H9 (cell line): ENCODE measurements around the gene RABGAP1L. TPM values are rescaled to one million over a fixed set of nuclear protein-coding genes. Genes with fewer than 3 reads are reported as not detected.

ENCODE experiments used
- DNase-seq: peaks from one replicate; pipeline ENCODE4 v3.0.0-alpha.2; 2017
- H2AFZ ChIP-seq: one replicate; pipeline ENCODE4 v1.6.1; 2013; ENCODE audit warnings: mild to moderate bottlenecking, low read length, control low read depth, moderate library complexity
- H2AK5ac ChIP-seq: 2 replicates; pipeline ENCODE4 v1.6.1; 2013; ENCODE audit warnings: low read length, control low read depth, mixed read lengths; ENCODE audit not compliant: insufficient read length
- H2BK120ac ChIP-seq: one replicate; pipeline ENCODE4 v1.6.1; 2013; ENCODE audit warnings: low read depth, mild to moderate bottlenecking, low read length, control low read depth, inconsistent platforms; ENCODE audit not compliant: poor library complexity, severe bottlenecking
- H2BK12ac ChIP-seq: 2 replicates; pipeline ENCODE4 v1.6.1; 2013; ENCODE audit warnings: low read length, control low read depth, mixed read lengths, low read depth; ENCODE audit not compliant: insufficient read length
- H2BK15ac ChIP-seq: 2 replicates; pipeline ENCODE4 v1.6.1; 2013; ENCODE audit warnings: low read depth, low read length, control low read depth
- H2BK20ac ChIP-seq: one replicate; pipeline ENCODE4 v1.6.1; 2013; ENCODE audit warnings: low read depth, mild to moderate bottlenecking, low read length, control low read depth, inconsistent platforms; ENCODE audit not compliant: poor library complexity, severe bottlenecking
- H2BK5ac ChIP-seq: 2 replicates; pipeline ENCODE4 v1.6.1; 2013; ENCODE audit warnings: low read length, control low read depth, mixed read lengths; ENCODE audit not compliant: insufficient read length
- H3K14ac ChIP-seq: 2 replicates; pipeline ENCODE4 v1.6.1; 2013; ENCODE audit warnings: low read length, control low read depth; ENCODE audit not compliant: insufficient read depth
- H3K18ac ChIP-seq: 2 replicates; pipeline ENCODE4 v1.6.1; 2013; ENCODE audit warnings: low read depth, mild to moderate bottlenecking, mixed read lengths, low read length, control low read depth; ENCODE audit not compliant: insufficient read length
- H3K23ac ChIP-seq: 2 replicates; pipeline ENCODE4 v1.6.1; 2013; ENCODE audit warnings: low read length, control low read depth, mixed read lengths, low read depth; ENCODE audit not compliant: insufficient read length
- H3K23me2 ChIP-seq: 2 replicates; pipeline ENCODE4 v1.6.1; 2013; ENCODE audit warnings: low read depth, mild to moderate bottlenecking, mixed read lengths, low read length, control low read depth; ENCODE audit not compliant: insufficient read length, poor library complexity, severe bottlenecking
- H3K27ac ChIP-seq: 2 replicates; pipeline ENCODE4 v1.5.1; 2013; ENCODE audit warnings: low read length, control low read depth, mixed read lengths, low read depth; ENCODE audit not compliant: insufficient read length
- H3K27me3 ChIP-seq: 2 replicates; pipeline ENCODE4 v1.6.1; 2013; ENCODE audit warnings: low read length, control low read depth, inconsistent platforms; ENCODE audit not compliant: insufficient read depth
- H3K4ac ChIP-seq: 2 replicates; pipeline ENCODE4 v1.6.1; 2013; ENCODE audit warnings: low read depth, mild to moderate bottlenecking, control low read depth, inconsistent platforms, low read length, moderate library complexity
- H3K4me1 ChIP-seq: 2 replicates; pipeline ENCODE4 v1.6.1; 2013; ENCODE audit warnings: low read length, control low read depth, inconsistent platforms; ENCODE audit not compliant: insufficient read depth
- H3K4me2 ChIP-seq: 2 replicates; pipeline ENCODE4 v1.6.1; 2013; ENCODE audit warnings: low read length, control low read depth, mixed read lengths; ENCODE audit not compliant: insufficient read length, insufficient read depth
- H3K56ac ChIP-seq: 2 replicates; pipeline ENCODE4 v1.6.1; 2013; ENCODE audit warnings: low read depth, mild to moderate bottlenecking, mixed read lengths, low read length, control low read depth; ENCODE audit not compliant: insufficient read length
- H3K79me1 ChIP-seq: 2 replicates; pipeline ENCODE4 v1.6.1; 2013; ENCODE audit warnings: low read depth, mild to moderate bottlenecking, moderate library complexity, low read length, control low read depth, inconsistent platforms; ENCODE audit not compliant: insufficient read depth, poor library complexity, severe bottlenecking
- H3K79me2 ChIP-seq: 2 replicates; pipeline ENCODE4 v1.6.1; 2013; ENCODE audit warnings: low read length, control low read depth, inconsistent platforms; ENCODE audit not compliant: insufficient read depth
- H3K9ac ChIP-seq: 2 replicates; pipeline ENCODE4 v1.6.1; 2013; ENCODE audit warnings: low read length, control low read depth, mixed read lengths; ENCODE audit not compliant: insufficient read length; ENCODE audit errors: extremely low read depth
- H3K9me3 ChIP-seq: one replicate; pipeline ENCODE4 v1.6.1; 2013; ENCODE audit warnings: low read depth, low read length, inconsistent platforms; ENCODE audit not compliant: control insufficient read depth
- H3T11ph ChIP-seq: one replicate; pipeline ENCODE4 v1.6.1; 2013; ENCODE audit warnings: mild to moderate bottlenecking, low read length, control low read depth, inconsistent platforms
- H4K20me1 ChIP-seq: one replicate; pipeline ENCODE4 v1.6.1; 2013; ENCODE audit not compliant: control insufficient read depth, insufficient read length, insufficient read depth
- H4K5ac ChIP-seq: 2 replicates; pipeline ENCODE4 v1.6.1; 2013; ENCODE audit warnings: low read depth, mild to moderate bottlenecking, mixed read lengths, low read length, control low read depth; ENCODE audit not compliant: insufficient read length
- H4K8ac ChIP-seq: replicated peaks from 2 replicates; pipeline ENCODE4 v1.6.1; 2013; ENCODE audit warnings: low read length, control low read depth, mixed read lengths, low read depth; ENCODE audit not compliant: insufficient read length
- H4K91ac ChIP-seq: 2 replicates; pipeline ENCODE4 v1.6.1; 2013; ENCODE audit warnings: low read depth, mild to moderate bottlenecking, moderate library complexity, mixed read lengths, low read length, control low read depth; ENCODE audit not compliant: insufficient read length
- H3K27ac Mint-ChIP-seq, 3 experiments: 2 replicates in 2 of 3; 3 replicates in 1 of 3; pipeline ENCODE4 v1.8.0; 2020 to 2021; ENCODE audit warnings: mixed read lengths in 3 of 3, mild to moderate bottlenecking in 1 of 3, moderate library complexity in 1 of 3
- H3K27me3 Mint-ChIP-seq: 2 replicates; pipeline ENCODE4 v1.8.0; 2021; ENCODE audit warnings: low read depth, mild to moderate bottlenecking, moderate library complexity, mixed read lengths
- H3K36me3 Mint-ChIP-seq, 3 experiments: 2 replicates in 2 of 3; 3 replicates in 1 of 3; pipeline ENCODE4 v1.8.0; 2020 to 2021; ENCODE audit warnings: low read depth in 3 of 3, mixed read lengths in 3 of 3; ENCODE audit not compliant: insufficient read depth in 1 of 3
- H3K4me1 Mint-ChIP-seq, 2 experiments: 2 replicates each; pipeline ENCODE4 v1.8.0; 2020; ENCODE audit warnings: mixed read lengths in 2 of 2
- H3K4me3 Mint-ChIP-seq, 2 experiments: 2 replicates in 1 of 2; 3 replicates in 1 of 2; pipeline ENCODE4 v1.8.0; 2020 to 2021; ENCODE audit warnings: mild to moderate bottlenecking in 2 of 2, mixed read lengths in 2 of 2, moderate library complexity in 1 of 2
- H3K9me3 Mint-ChIP-seq, 2 experiments: 2 replicates in 1 of 2; 3 replicates in 1 of 2; pipeline ENCODE4 v1.8.0; 2020; ENCODE audit warnings: mild to moderate bottlenecking in 2 of 2, mixed read lengths in 2 of 2, moderate library complexity in 1 of 2
- CTCF ChIP-seq: fragments of 200-600 bp; sonication (generic); conservative IDR thresholded peaks from 3 replicates; pipeline ENCODE4 v1.8.0; 2021; ENCODE audit warnings: antibody characterized with exemption, mild to moderate bottlenecking
- WGBS: extraction: QIAGEN DNeasy Blood & Tissue Kit; methylation state at CpG from one replicate; pipeline ENCODE4 v1.1.7; 2013; ENCODE audit warnings: missing lambda C conversion rate, low lambda C conversion rate, mixed read lengths; ENCODE audit not compliant: insufficient read length; ENCODE audit errors: extremely low coverage; 5-methylcytosine and 5-hydroxymethylcytosine counted together
- total RNA-seq: library from RNA; stranded (reverse); gene quantifications from 2 replicates; pipeline ENCODE4 v1.2.1, GENCODE V29; 2021

The RABGAP1L gene
- total RNA-seq, 1 experiment from 2014 or later, result 147 TPM

- no peaks in the 10 kb centered on the region for H3K23me2 ChIP-seq
- no peak overlapping the region for H3K14ac ChIP-seq
- H3K27ac ChIP-seq, result no peak overlapping the region
- no peaks in the 10 kb centered on the region for H3K9me3 Mint-ChIP-seq
- no peak overlapping the region for H3K27ac Mint-ChIP-seq
- no peak overlapping the region for H2BK20ac ChIP-seq
- H3K27me3 Mint-ChIP-seq, result no peaks in the 10 kb centered on the region
- H3K79me1 ChIP-seq, result no peaks in the 10 kb centered on the region
- H2BK15ac ChIP-seq, result no peak overlapping the region
- H3K23ac ChIP-seq, result no peak overlapping the region
- H3K9me3 ChIP-seq, result no peaks in the 10 kb centered on the region
- H4K5ac ChIP-seq, result no peak overlapping the region
- H4K91ac ChIP-seq, result no peak overlapping the region
- no peaks in the 10 kb centered on the region for H4K20me1 ChIP-seq
- WGBS, result no CpG with 5 or more reads among the region's 1 CpG
- TF ChIP-seq CTCF, result no peak
- no peaks in the 10 kb centered on the region for H3K27me3 ChIP-seq
- no peak overlapping the region for H2AFZ ChIP-seq
- no peak overlapping the region for H3K4me3 Mint-ChIP-seq
- no peak overlapping the region for H2BK12ac ChIP-seq
- DNase-seq, result no peak
- no peak overlapping the region for H2BK5ac ChIP-seq
- no peak overlapping the region for H3K56ac ChIP-seq
- no peak overlapping the region for H3T11ph ChIP-seq
- H3K4me1 Mint-ChIP-seq, result peaks cover 6% of the 10 kb centered on the region in 2 experiments; a peak in 2 of 4 replicates
- no peaks in the 10 kb centered on the region for H3K79me2 ChIP-seq
- no peak overlapping the region for H3K4ac ChIP-seq
- no peak overlapping the region for H3K9ac ChIP-seq
- no peak overlapping the region for H2BK120ac ChIP-seq
- no peaks in the 10 kb centered on the region for H3K4me1 ChIP-seq
- no peak overlapping the region for H3K4me2 ChIP-seq
- H2AK5ac ChIP-seq, result no peak overlapping the region
- H4K8ac ChIP-seq, result no peak overlapping the region
- H3K36me3 Mint-ChIP-seq, result no peaks in the 10 kb centered on the region
- H3K18ac ChIP-seq, result no peak overlapping the region
Observed at GRCh38 chr1:174788981-174789380, 629.7 kb downstream of the RABGAP1L start.
